K562 (cell line): ENCODE results near the gene EXOSC1. TPM values are rescaled to one million over a fixed set of nuclear protein-coding genes. Genes with fewer than 3 reads are reported as not detected.

Source experiments
- ADNP ChIP-seq: fragments of 200-800 bp; sonication (Bioruptor generic); IDR thresholded peaks from 2 replicates; pipeline ENCODE4 v1.6.1; 2016; ENCODE audit warnings: missing genetic modification characterization, missing compliant biosample characterization
- EP300 ChIP-seq: IDR thresholded peaks from 2 replicates; pipeline ENCODE4 v1.6.1; 2012; ENCODE audit warnings: low read length, improper control_type of control experiment
- NONO ChIP-seq, 2 experiments: fragments of 200-400 bp in 1 of 2; fragments of 450-650 bp in 1 of 2; formaldehyde crosslinking in 1 of 2; IDR thresholded peaks; 2 replicates each; pipeline ENCODE4 v1.6.1; 2017; ENCODE audit warnings: low read depth in 2 of 2, mild to moderate bottlenecking in 2 of 2, moderate library complexity in 2 of 2, low read length in 1 of 2
- PHF20 ChIP-seq: fragments of 450-650 bp; IDR thresholded peaks from 2 replicates; pipeline ENCODE4 v1.6.1; 2018; ENCODE audit not compliant: partially characterized antibody
- SP1 ChIP-seq: sonication (generic); formaldehyde crosslinking; IDR thresholded peaks from 2 replicates; pipeline ENCODE4 v1.8.1; 2022; ENCODE audit warnings: mild to moderate bottlenecking, missing genetic modification reagents
- ZNF24 ChIP-seq: fragments of 450-650 bp; IDR thresholded peaks from 2 replicates; pipeline ENCODE4 v1.6.1; 2016
- ZNF354B ChIP-seq: fragments of 250-450 bp; sonication (Bioruptor Pico); IDR thresholded peaks from 2 replicates; pipeline ENCODE4 v1.4.0; 2020
- polyA plus RNA-seq, 8 experiments: library from polyadenylated mRNA; depleted of rRNA in 4 of 8; stranded (reverse) in 5 of 8; unstranded in 3 of 8; fragments of >200 nt; fragmentation: Nextera tagmentation in 2 of 8; fragmentation: Illumina TruSeq in 1 of 8; extraction: Ambion mirVana in 2 of 8; extraction: Trizol in 1 of 8; gene quantifications; 2 replicates each; pipeline versions ENCODE4 v1.2.1 to v1.2.3, GENCODE V29; 2011 to 2014; ENCODE audit warnings: inconsistent platforms in 1 of 8, missing spikeins in 1 of 8
- total RNA-seq, 7 experiments: library from RNA; depleted of rRNA in 6 of 7; stranded (reverse); fragments of >200 nt in 6 of 7; fragmentation: Illumina TruSeq in 2 of 7; extraction: Trizol in 2 of 7; gene quantifications; 2 replicates each; pipeline versions ENCODE4 v1.2.1 to v1.2.3, GENCODE V29; 2011 to 2021; ENCODE audit warnings: low replicate concordance in 1 of 7
- TF ChIP-seq, protein P1 (sequence below), 3 experiments: IDR thresholded peaks in 2 of 3; conservative IDR thresholded peaks in 1 of 3; 2 replicates each; pipeline ENCODE4 v1.5.1; 2011 to 2012; ENCODE audit warnings: low read length in 3 of 3, mild to moderate bottlenecking in 3 of 3, control low read depth in 2 of 3, improper control_type of control experiment in 1 of 3, inconsistent platforms in 1 of 3, low read depth in 1 of 3, mixed read lengths in 1 of 3, moderate library complexity in 1 of 3; ENCODE audit not compliant: insufficient read depth in 2 of 3
- TF ChIP-seq, protein P2 (sequence below): sonication (generic); formaldehyde crosslinking; IDR thresholded peaks from 2 replicates; pipeline ENCODE4 v1.8.1; 2023; ENCODE audit warnings: mild to moderate bottlenecking, missing genetic modification reagents, moderate library complexity
- TF ChIP-seq, protein P3 (sequence below): IDR thresholded peaks from 2 replicates; pipeline ENCODE4 v1.6.1; 2016; ENCODE audit warnings: missing genetic modification characterization, missing compliant biosample characterization
- TF ChIP-seq, protein P4 (sequence below): fragments of 200-600 bp; sonication (generic); IDR thresholded peaks from one replicate; pipeline ENCODE4 v1.6.1; 2012; ENCODE audit warnings: mild to moderate bottlenecking, low read depth, low read length, inconsistent platforms

Gene EXOSC1
- total and polyA plus RNA-seq, 9 of the 15 experiments (the other 6 are each of a cell fraction or from before 2014, with no cell fraction given): 44.3 to 117 (median 67.0) TPM

DNA sequence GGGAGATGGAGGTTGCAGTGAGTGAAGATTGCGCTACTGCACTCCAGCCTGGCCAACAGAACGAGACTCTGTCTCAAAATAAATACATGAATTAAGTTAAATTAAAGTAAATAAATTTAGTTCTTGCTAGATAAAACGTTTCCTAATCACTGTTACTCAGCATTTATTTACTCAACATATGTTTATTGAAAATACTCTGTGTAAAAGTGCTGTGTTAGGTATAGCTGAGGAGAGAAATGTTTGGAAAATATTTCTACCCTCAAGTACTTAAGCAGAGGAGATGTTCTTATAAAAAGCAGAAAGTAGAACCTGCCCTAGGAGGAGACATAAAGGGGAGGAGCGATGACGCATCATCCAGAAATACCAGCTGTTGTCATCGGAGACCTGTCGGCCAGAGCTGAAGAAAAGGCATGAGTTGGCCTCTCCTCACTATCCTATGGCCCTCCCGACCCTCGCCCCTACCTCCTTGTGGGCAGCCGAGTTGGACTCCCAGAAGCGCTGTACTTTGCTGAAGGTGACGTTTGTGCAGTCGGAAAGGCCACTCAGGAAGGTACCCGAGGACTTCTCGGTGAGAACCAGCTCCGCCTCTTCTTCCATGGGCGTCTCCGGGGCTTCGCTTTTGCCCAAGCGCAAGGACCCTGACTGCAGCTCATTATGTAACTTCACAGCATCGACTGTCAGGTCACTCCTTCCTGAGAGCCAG lies 45.8 kb downstream of the EXOSC1 start (continued):
- TF ChIP-seq, protein P1, sequence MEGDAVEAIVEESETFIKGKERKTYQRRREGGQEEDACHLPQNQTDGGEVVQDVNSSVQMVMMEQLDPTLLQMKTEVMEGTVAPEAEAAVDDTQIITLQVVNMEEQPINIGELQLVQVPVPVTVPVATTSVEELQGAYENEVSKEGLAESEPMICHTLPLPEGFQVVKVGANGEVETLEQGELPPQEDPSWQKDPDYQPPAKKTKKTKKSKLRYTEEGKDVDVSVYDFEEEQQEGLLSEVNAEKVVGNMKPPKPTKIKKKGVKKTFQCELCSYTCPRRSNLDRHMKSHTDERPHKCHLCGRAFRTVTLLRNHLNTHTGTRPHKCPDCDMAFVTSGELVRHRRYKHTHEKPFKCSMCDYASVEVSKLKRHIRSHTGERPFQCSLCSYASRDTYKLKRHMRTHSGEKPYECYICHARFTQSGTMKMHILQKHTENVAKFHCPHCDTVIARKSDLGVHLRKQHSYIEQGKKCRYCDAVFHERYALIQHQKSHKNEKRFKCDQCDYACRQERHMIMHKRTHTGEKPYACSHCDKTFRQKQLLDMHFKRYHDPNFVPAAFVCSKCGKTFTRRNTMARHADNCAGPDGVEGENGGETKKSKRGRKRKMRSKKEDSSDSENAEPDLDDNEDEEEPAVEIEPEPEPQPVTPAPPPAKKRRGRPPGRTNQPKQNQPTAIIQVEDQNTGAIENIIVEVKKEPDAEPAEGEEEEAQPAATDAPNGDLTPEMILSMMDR (IDR thresholded peaks at IDR 0.05 in 2 of 3, conservative IDR thresholded peaks at IDR 0.05 in 1 of 3; ENCODE audit: insufficient read depth in 2 of 3, low read depth in 1 of 3, low read length in 3 of 3): no peak
- no peak for TF ChIP-seq ADNP (tag)
- TF ChIP-seq ZNF24: no peak
- no peak for TF ChIP-seq ZNF354B (CRISPR knock-in tag)
- TF ChIP-seq PHF20: no peak
- TF ChIP-seq, protein P2, sequence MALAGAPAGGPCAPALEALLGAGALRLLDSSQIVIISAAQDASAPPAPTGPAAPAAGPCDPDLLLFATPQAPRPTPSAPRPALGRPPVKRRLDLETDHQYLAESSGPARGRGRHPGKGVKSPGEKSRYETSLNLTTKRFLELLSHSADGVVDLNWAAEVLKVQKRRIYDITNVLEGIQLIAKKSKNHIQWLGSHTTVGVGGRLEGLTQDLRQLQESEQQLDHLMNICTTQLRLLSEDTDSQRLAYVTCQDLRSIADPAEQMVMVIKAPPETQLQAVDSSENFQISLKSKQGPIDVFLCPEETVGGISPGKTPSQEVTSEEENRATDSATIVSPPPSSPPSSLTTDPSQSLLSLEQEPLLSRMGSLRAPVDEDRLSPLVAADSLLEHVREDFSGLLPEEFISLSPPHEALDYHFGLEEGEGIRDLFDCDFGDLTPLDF (CRISPR knock-in tag): no peak
- TF ChIP-seq, protein P3, sequence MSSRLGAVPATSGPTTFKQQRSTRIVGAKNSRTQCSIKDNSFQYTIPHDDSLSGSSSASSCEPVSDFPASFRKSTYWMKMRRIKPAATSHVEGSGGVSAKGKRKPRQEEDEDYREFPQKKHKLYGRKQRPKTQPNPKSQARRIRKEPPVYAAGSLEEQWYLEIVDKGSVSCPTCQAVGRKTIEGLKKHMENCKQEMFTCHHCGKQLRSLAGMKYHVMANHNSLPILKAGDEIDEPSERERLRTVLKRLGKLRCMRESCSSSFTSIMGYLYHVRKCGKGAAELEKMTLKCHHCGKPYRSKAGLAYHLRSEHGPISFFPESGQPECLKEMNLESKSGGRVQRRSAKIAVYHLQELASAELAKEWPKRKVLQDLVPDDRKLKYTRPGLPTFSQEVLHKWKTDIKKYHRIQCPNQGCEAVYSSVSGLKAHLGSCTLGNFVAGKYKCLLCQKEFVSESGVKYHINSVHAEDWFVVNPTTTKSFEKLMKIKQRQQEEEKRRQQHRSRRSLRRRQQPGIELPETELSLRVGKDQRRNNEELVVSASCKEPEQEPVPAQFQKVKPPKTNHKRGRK: no peak
- TF ChIP-seq, protein P4, sequence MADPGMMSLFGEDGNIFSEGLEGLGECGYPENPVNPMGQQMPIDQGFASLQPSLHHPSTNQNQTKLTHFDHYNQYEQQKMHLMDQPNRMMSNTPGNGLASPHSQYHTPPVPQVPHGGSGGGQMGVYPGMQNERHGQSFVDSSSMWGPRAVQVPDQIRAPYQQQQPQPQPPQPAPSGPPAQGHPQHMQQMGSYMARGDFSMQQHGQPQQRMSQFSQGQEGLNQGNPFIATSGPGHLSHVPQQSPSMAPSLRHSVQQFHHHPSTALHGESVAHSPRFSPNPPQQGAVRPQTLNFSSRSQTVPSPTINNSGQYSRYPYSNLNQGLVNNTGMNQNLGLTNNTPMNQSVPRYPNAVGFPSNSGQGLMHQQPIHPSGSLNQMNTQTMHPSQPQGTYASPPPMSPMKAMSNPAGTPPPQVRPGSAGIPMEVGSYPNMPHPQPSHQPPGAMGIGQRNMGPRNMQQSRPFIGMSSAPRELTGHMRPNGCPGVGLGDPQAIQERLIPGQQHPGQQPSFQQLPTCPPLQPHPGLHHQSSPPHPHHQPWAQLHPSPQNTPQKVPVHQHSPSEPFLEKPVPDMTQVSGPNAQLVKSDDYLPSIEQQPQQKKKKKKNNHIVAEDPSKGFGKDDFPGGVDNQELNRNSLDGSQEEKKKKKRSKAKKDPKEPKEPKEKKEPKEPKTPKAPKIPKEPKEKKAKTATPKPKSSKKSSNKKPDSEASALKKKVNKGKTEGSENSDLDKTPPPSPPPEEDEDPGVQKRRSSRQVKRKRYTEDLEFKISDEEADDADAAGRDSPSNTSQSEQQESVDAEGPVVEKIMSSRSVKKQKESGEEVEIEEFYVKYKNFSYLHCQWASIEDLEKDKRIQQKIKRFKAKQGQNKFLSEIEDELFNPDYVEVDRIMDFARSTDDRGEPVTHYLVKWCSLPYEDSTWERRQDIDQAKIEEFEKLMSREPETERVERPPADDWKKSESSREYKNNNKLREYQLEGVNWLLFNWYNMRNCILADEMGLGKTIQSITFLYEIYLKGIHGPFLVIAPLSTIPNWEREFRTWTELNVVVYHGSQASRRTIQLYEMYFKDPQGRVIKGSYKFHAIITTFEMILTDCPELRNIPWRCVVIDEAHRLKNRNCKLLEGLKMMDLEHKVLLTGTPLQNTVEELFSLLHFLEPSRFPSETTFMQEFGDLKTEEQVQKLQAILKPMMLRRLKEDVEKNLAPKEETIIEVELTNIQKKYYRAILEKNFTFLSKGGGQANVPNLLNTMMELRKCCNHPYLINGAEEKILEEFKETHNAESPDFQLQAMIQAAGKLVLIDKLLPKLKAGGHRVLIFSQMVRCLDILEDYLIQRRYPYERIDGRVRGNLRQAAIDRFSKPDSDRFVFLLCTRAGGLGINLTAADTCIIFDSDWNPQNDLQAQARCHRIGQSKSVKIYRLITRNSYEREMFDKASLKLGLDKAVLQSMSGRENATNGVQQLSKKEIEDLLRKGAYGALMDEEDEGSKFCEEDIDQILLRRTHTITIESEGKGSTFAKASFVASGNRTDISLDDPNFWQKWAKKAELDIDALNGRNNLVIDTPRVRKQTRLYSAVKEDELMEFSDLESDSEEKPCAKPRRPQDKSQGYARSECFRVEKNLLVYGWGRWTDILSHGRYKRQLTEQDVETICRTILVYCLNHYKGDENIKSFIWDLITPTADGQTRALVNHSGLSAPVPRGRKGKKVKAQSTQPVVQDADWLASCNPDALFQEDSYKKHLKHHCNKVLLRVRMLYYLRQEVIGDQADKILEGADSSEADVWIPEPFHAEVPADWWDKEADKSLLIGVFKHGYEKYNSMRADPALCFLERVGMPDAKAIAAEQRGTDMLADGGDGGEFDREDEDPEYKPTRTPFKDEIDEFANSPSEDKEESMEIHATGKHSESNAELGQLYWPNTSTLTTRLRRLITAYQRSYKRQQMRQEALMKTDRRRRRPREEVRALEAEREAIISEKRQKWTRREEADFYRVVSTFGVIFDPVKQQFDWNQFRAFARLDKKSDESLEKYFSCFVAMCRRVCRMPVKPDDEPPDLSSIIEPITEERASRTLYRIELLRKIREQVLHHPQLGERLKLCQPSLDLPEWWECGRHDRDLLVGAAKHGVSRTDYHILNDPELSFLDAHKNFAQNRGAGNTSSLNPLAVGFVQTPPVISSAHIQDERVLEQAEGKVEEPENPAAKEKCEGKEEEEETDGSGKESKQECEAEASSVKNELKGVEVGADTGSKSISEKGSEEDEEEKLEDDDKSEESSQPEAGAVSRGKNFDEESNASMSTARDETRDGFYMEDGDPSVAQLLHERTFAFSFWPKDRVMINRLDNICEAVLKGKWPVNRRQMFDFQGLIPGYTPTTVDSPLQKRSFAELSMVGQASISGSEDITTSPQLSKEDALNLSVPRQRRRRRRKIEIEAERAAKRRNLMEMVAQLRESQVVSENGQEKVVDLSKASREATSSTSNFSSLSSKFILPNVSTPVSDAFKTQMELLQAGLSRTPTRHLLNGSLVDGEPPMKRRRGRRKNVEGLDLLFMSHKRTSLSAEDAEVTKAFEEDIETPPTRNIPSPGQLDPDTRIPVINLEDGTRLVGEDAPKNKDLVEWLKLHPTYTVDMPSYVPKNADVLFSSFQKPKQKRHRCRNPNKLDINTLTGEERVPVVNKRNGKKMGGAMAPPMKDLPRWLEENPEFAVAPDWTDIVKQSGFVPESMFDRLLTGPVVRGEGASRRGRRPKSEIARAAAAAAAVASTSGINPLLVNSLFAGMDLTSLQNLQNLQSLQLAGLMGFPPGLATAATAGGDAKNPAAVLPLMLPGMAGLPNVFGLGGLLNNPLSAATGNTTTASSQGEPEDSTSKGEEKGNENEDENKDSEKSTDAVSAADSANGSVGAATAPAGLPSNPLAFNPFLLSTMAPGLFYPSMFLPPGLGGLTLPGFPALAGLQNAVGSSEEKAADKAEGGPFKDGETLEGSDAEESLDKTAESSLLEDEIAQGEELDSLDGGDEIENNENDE: no peak
- TF ChIP-seq EP300: no peak
- TF ChIP-seq SP1 (CRISPR knock-in tag): peak; percentile 34; the same call in 1 of the 2 replicates
- no peak for TF ChIP-seq NONO (IDR thresholded peaks at IDR 0.05; ENCODE audit: low read depth in 2 of 2, low read length in 1 of 2)
